GM21717 (cell line): ENCODE results near the gene CGA.
"Not testable (repeated sequence)": the region's sequence is repeated elsewhere in the genome, so short reads cannot be mapped to it uniquely, and the experiment has no call there.

ENCODE experiments used
- ATAC-seq: cut with Tn5 transposase; IDR thresholded peaks from one replicate; pipeline ENCODE4 v1.9.1; 2021; ENCODE audit warnings: mild to moderate bottlenecking, moderate library complexity; ENCODE audit not compliant: unreplicated experiment

Gene CGA

GRCh38 chr6:87095087-87095509 is at the start of gene CGA:
TSS of gene CGA (minus strand) at chr6:87095106. CDS start at chr6:87088200, 6,906 bp downstream.
- no peak for ATAC-seq

GRCh38 chr6:87139927-87140326 is 45.0 kb upstream of the CGA start:
- not testable (repeated sequence) for ATAC-seq

- ATAC-seq = no peak
Measured at GRCh38 chr6:87139236-87139635, 44.3 kb upstream of the CGA start.

- no peak for ATAC-seq
Measured at GRCh38 chr6:87136963-87137362, 42.1 kb upstream of the CGA start.

GRCh38 chr6:87127737-87128136 is 32.8 kb upstream of the CGA start:
- no peak for ATAC-seq

- no peak for ATAC-seq
Measured at GRCh38 chr6:87126501-87126900, 31.6 kb upstream of the CGA start.

- ATAC-seq = no peak
Measured at GRCh38 chr6:87124074-87124473, 29.2 kb upstream of the CGA start.

- ATAC-seq = no peak
Measured at GRCh38 chr6:87122477-87122876, 27.6 kb upstream of the CGA start.

- no peak for ATAC-seq
Measured at GRCh38 chr6:87118054-87118453, 23.1 kb upstream of the CGA start.

GRCh38 chr6:87116922-87117321 is 22.0 kb upstream of the CGA start:
- ATAC-seq = no peak

- peak; percentile 97 for ATAC-seq
Measured at GRCh38 chr6:87115402-87116135, 20.7 kb upstream of the CGA start.

GRCh38 chr6:87110636-87111035 is 15.7 kb upstream of the CGA start:
- ATAC-seq = no peak

GRCh38 chr6:87105823-87106222 is 10.9 kb upstream of the CGA start:
- no peak for ATAC-seq

- ATAC-seq = no peak
Measured at GRCh38 chr6:87104667-87105066, 9.8 kb upstream of the CGA start.

GRCh38 chr6:87103977-87104601 is 9.2 kb upstream of the CGA start:
- ATAC-seq = no peak

GRCh38 chr6:87102151-87102621 is 7.3 kb upstream of the CGA start:
- no peak for ATAC-seq

- no peak for ATAC-seq
Measured at GRCh38 chr6:87101067-87101466, 6.2 kb upstream of the CGA start.

- ATAC-seq = no peak
Measured at GRCh38 chr6:87100216-87100615, 5.3 kb upstream of the CGA start.

GRCh38 chr6:87099472-87099871 is 4.6 kb upstream of the CGA start:
- ATAC-seq = peak; percentile 88

- ATAC-seq = no peak
Measured at GRCh38 chr6:87094576-87094975, 330 bp downstream of the CGA start.

GRCh38 chr6:87093651-87094050 is 1.3 kb downstream of the CGA start:
- no peak for ATAC-seq

- no peak for ATAC-seq
Measured at GRCh38 chr6:87093199-87093598, 1.7 kb downstream of the CGA start.
